Prostate gland (tissue), 2 donors: ENCODE results near the gene SSR1. TPM values are rescaled to one million over a fixed set of nuclear protein-coding genes. Genes with fewer than 3 reads are reported as not detected.
"Not testable (repeated sequence)": the region's sequence is repeated elsewhere in the genome, so short reads cannot be mapped to it uniquely, and the experiment has no call there.

Experiments
- DNase-seq: peaks from one replicate; pipeline ENCODE4 v3.0.0-alpha.2; 2019; ENCODE audit warnings: low spot score
- H3K27ac ChIP-seq, 2 donors: fragments of 200-600 bp; sonication (generic); 2 replicates each; pipeline ENCODE4 v1.5.1; 2017 to 2019
- H3K27me3 ChIP-seq: fragments of 200-600 bp; sonication (generic); replicated peaks from 2 replicates; pipeline ENCODE4 v1.5.1; 2019; ENCODE audit not compliant: insufficient read depth
- H3K36me3 ChIP-seq, 2 donors: fragments of 200-600 bp; sonication (generic); 1 replicate in 1 of 2; 2 replicates in 1 of 2; pipeline versions ENCODE4 v1.5.1 to v1.8.1; 2017 to 2019
- H3K4me1 ChIP-seq: fragments of 200-600 bp; sonication (generic); replicated peaks from 2 replicates; pipeline ENCODE4 v1.5.1; 2019
- H3K4me3 ChIP-seq, 2 donors: fragments of 200-600 bp; sonication (generic); 2 replicates each; pipeline ENCODE4 v1.5.1; 2017 to 2019
- H3K9me3 ChIP-seq: fragments of 200-600 bp; sonication (generic); 2 replicates; pipeline ENCODE4 v1.5.1; 2017
- POLR2A ChIP-seq: fragments of 450-650 bp; IDR thresholded peaks from one replicate; pipeline ENCODE4 v1.6.1; 2016; ENCODE audit warnings: antibody characterized with exemption, mild to moderate bottlenecking
- POLR2AphosphoS5 ChIP-seq: sonication (generic); formaldehyde crosslinking; IDR thresholded peaks from one replicate; pipeline ENCODE4 v1.6.1; 2017; ENCODE audit warnings: antibody characterized with exemption
- WGBS: methylation state at CpG from one replicate; pipeline ENCODE4 v1.1.5; 2018; 5-methylcytosine and 5-hydroxymethylcytosine counted together
- intact Hi-C: fragments of 100-400 bp; cut with DNase I; formaldehyde crosslinking; loops from one replicate; pipeline ENCODE4 v1.14.2; 2022
- total RNA-seq, 2 donors: library from RNA; depleted of rRNA; stranded (reverse); fragments of >200 nt; gene quantifications; one replicate each; pipeline ENCODE4 v1.1.0, GENCODE V29; 2016
- TF ChIP-seq, protein P1 (sequence below), 4 experiments: fragments of 200-600 bp in 2 of 4; fragments of 450-650 bp in 2 of 4; sonication (generic) in 2 of 4; IDR thresholded peaks; 1 replicate in 3 of 4; 2 replicates in 1 of 4; pipeline ENCODE4 v1.5.1; 2016 to 2019; ENCODE audit warnings: antibody characterized with exemption in 4 of 4, mild to moderate bottlenecking in 2 of 4, moderate library complexity in 2 of 4

Gene SSR1
- total RNA-seq, 2 donors from 2014 or later = 34.3 to 89.5 TPM

DNA sequence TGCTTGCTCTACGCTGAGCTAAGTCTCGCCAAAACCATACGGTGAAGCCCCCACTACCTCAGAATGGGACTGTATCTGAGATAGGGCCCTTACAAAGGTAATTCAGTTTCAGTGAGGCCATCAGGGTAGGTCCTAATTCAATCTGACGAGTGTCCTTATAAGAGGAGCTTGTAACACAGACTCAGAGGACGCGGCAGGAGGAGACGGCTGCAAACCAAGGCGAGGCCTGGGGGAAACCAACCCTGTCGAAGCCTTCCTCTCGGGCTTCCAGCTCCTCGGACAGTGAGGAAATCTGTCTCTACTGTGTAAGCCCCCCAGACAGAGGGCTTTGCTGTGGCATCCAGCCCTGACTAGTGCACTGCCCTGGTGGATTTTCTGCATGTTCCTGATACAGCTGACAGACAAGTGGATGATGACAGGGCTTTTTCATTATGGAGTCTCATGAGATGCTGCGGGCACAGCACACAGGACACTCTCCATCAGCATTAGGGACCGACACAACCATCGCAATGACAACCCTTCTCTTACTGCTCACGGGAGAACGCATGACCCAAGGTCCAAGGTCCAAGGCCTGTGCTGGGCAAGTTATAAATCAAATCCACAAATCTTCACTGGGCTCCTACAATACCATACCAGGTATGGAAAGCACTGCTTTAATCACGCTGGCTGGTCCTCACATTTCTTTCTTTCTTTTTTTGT is 48.2 kb downstream of the SSR1 start:
- no peak for DNase-seq
- Histone ChIP-seq H3K4me3 (no peak overlapping the region), H3K36me3 (no peaks in the 10 kb centered on the region), H3K27ac (no peak overlapping the region), H3K9me3 (no peaks in the 10 kb centered on the region), H3K4me1 (peaks cover 6% of the 10 kb centered on the region), H3K27me3 (no peaks in the 10 kb centered on the region)
- TF ChIP-seq, protein P1, sequence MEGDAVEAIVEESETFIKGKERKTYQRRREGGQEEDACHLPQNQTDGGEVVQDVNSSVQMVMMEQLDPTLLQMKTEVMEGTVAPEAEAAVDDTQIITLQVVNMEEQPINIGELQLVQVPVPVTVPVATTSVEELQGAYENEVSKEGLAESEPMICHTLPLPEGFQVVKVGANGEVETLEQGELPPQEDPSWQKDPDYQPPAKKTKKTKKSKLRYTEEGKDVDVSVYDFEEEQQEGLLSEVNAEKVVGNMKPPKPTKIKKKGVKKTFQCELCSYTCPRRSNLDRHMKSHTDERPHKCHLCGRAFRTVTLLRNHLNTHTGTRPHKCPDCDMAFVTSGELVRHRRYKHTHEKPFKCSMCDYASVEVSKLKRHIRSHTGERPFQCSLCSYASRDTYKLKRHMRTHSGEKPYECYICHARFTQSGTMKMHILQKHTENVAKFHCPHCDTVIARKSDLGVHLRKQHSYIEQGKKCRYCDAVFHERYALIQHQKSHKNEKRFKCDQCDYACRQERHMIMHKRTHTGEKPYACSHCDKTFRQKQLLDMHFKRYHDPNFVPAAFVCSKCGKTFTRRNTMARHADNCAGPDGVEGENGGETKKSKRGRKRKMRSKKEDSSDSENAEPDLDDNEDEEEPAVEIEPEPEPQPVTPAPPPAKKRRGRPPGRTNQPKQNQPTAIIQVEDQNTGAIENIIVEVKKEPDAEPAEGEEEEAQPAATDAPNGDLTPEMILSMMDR (IDR thresholded peaks at IDR 0.05) = no peak
- TF ChIP-seq POLR2A (no peak), POLR2AphosphoS5 (no peak)
- 93% methylated on average over 17 of the region's 17 CpGs for WGBS
- intact Hi-C loops = no loop called here

DNA sequence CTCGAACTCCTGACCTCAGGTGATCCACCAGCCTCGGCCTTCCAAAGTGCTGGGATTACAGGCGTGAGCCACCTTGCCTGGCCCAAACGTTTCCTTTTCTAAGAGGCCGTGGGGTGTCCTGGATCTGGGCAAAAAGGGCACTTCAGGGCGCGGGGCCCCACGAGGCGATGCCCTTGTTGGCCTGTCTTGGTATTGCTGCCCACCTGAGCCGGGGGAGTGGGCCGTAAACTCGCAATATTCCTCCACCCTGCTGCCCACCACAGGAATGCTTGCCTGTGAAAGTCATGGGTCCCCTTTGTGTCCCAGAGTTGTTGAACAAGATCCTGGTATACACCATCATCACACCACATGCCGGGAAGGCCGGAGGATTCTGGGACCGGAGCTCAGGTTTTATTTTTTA is 49.0 kb downstream of the SSR1 start:
- Histone ChIP-seq H3K4me3 (no peak overlapping the region), H3K27ac (no peak overlapping the region), H3K9me3 (no peaks in the 10 kb centered on the region), H3K36me3 (no peaks in the 10 kb centered on the region), H3K27me3 (no peaks in the 10 kb centered on the region), H3K4me1 (peaks cover 6% of the 10 kb centered on the region)
- WGBS = 90% methylated on average over 15 of the region's 15 CpGs
- DNase-seq = no peak
- intact Hi-C loops = no loop called here
- no peak for TF ChIP-seq POLR2A
- TF ChIP-seq, protein P1 (IDR thresholded peaks at IDR 0.05) = no peak
- no peak for TF ChIP-seq POLR2AphosphoS5

DNA sequence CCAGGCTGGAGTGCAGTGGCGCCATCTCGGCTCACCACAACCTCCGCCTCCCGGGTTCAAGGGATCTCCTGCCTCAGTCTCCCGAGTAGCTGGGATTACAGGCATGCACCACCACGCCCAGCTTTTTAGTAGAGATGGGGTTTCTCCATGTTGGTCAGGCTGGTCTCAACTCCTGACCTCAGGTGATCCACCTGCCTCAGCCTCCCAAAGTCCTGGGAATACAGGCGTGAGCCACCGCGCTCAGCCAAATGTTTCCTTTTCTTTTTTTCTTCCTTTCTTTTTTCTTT is 49.5 kb downstream of the SSR1 start:
- H3K4me3 ChIP-seq, intact Hi-C loops, H3K9me3 ChIP-seq, DNase-seq, H3K27ac ChIP-seq, H3K36me3 ChIP-seq, H3K27me3 ChIP-seq, H3K4me1 ChIP-seq: not testable (repeated sequence)
- 92% methylated on average over 9 of the region's 9 CpGs for WGBS

DNA sequence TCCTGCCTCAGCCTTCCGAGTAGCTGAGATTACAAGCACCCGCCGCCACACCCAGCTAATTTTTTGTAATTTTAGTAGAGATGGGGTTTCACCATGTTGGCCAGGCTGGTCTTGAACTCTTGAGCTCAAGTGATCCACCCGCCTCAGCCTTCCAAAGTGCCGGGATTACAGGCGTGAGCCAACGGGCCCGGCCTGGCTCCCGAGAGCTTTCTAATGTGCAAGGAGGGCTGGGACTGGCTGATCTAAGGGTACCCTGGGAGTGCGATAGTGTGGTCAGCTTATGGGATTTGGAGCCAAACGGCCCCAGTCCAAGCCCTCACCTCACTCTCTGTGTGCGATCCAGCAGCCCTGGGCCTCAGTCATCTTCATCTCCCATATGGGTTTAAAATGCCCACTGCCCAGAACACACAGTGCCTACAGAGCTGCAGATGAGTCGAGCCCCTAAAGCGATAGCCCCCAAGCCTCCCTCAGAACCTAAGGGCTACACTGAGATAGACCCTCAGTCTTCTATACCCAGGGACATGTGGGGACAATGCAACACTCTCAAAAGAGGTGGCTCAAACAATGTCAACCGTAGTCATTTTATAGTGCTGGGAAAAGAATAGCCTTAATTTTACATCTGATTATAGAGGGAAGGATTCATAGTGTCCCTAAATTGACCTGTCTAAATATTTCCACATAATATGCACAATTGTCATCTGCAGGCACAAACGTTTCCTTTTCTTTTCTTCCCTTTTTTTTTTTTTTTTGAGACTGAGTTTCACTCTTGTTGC is 50.1 kb downstream of the SSR1 start:
- Histone ChIP-seq H3K4me3 (no peak overlapping the region), H3K27ac (no peak overlapping the region), H3K4me1 (peaks cover 6% of the 10 kb centered on the region), H3K36me3 (no peaks in the 10 kb centered on the region), H3K27me3 (no peaks in the 10 kb centered on the region), H3K9me3 (no peaks in the 10 kb centered on the region)
- 86% methylated on average over 16 of the region's 16 CpGs for WGBS
- intact Hi-C loops = no loop called here
- TF ChIP-seq POLR2A = no peak
- no peak for TF ChIP-seq POLR2AphosphoS5
- TF ChIP-seq, protein P1 (IDR thresholded peaks at IDR 0.05) = no peak
- no peak for DNase-seq

DNA sequence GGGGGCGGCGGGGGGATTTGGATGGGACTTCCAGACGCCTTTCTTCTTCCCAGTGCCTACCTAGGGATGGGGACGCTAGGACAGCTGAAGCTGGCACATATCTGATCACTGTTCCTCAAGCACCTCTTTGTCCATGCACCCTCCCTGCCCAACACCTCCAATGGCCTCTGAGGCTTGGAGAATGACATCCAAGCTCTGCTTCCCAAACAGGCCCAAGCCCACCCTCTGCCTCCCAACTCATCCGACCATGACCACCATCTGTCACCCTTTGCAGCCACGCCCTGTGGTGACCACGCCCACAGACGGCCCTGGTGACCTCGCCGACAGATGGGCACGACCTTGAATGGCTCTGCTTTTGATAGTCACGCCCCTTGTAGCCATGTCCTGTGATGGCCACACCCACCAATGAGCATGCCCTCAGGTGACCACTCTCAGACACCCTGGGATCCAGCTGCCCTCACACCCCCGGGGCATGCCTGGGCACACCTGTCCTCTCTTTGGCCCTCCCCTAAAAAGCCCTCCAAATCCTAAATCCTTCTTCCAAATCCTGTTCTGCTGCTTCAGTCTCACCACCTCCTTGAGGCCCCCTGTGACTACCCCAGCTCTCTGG is 51.0 kb downstream of the SSR1 start:
- WGBS = 45% methylated on average over 13 of the region's 13 CpGs
- TF ChIP-seq, protein P1 (IDR thresholded peaks at IDR 0.05) = no peak
- TF ChIP-seq POLR2A (no peak), POLR2AphosphoS5 (no peak)
- H3K27me3 ChIP-seq = no peaks in the 10 kb centered on the region
- intact Hi-C loops = no loop called here
- H3K27ac ChIP-seq = peak overlapping the region; percentile 85 to 87
- peak overlapping the region; percentile 49 to 53 for H3K4me3 ChIP-seq
- H3K9me3 ChIP-seq = no peaks in the 10 kb centered on the region
- no peaks in the 10 kb centered on the region for H3K36me3 ChIP-seq
- peaks cover 6% of the 10 kb centered on the region for H3K4me1 ChIP-seq
- DNase-seq = no peak
